Choroid plexus epithelial cell (primary cell): ENCODE data around the gene PLXNA2.

Source experiments
- DNase-seq: peaks from one replicate; pipeline ENCODE4 v3.0.0-alpha.2; 2010; ENCODE audit warnings: low read depth
- H3K4me3 ChIP-seq: 2 replicates; pipeline ENCODE4 v1.5.1; 2011; ENCODE audit warnings: low read depth, mild to moderate bottlenecking, control low read depth, low read length, moderate library complexity
- TF ChIP-seq, protein P1 (sequence below): conservative IDR thresholded peaks from 2 replicates; pipeline ENCODE4 v1.5.1; 2011; ENCODE audit warnings: low read depth, mild to moderate bottlenecking, control low read depth, inconsistent platforms, low read length, moderate library complexity

PLXNA2 gene

GRCh38 chr1:208250613-208251012 is 6.4 kb upstream of the PLXNA2 start:
- H3K4me3 ChIP-seq = no peak overlapping the region
- TF ChIP-seq, protein P1, sequence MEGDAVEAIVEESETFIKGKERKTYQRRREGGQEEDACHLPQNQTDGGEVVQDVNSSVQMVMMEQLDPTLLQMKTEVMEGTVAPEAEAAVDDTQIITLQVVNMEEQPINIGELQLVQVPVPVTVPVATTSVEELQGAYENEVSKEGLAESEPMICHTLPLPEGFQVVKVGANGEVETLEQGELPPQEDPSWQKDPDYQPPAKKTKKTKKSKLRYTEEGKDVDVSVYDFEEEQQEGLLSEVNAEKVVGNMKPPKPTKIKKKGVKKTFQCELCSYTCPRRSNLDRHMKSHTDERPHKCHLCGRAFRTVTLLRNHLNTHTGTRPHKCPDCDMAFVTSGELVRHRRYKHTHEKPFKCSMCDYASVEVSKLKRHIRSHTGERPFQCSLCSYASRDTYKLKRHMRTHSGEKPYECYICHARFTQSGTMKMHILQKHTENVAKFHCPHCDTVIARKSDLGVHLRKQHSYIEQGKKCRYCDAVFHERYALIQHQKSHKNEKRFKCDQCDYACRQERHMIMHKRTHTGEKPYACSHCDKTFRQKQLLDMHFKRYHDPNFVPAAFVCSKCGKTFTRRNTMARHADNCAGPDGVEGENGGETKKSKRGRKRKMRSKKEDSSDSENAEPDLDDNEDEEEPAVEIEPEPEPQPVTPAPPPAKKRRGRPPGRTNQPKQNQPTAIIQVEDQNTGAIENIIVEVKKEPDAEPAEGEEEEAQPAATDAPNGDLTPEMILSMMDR = no peak
- DNase-seq = no peak

DNA sequence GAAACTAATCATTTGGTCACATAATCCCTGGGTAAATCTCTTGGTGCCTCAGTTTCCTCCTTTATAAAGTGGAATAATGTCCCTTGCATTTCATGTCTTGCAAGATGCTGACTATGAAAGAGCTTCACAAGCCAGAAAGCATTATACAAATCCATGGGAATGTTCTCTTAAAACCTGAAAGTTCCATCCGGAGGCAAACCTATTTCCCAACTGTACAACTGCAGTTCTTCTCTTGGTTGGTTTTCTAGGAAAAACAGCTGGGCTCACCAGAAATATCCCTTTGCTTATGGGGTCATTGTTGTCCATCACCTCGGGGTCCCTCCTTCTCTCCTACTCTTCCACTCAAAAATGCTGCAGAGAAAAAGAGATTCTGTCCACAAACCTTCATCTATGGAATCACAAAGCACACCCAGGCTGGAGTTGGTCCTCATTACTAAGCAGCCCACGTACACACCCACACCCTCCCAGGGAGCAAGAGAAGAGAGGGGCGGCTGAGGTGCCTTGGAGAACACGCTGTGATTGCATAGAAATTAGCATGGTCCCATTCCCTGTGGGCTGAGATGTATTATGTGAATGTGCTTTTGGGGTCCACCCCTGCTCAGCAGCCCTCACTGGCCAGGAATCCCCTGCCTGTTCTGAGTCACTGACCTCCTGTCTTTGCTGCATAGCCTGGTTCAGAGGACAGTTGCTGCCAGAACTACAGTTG is 5.0 kb upstream of the PLXNA2 start:
- DNase-seq = no peak
- no peak overlapping the region for H3K4me3 ChIP-seq
- TF ChIP-seq, protein P1 = no peak

DNA sequence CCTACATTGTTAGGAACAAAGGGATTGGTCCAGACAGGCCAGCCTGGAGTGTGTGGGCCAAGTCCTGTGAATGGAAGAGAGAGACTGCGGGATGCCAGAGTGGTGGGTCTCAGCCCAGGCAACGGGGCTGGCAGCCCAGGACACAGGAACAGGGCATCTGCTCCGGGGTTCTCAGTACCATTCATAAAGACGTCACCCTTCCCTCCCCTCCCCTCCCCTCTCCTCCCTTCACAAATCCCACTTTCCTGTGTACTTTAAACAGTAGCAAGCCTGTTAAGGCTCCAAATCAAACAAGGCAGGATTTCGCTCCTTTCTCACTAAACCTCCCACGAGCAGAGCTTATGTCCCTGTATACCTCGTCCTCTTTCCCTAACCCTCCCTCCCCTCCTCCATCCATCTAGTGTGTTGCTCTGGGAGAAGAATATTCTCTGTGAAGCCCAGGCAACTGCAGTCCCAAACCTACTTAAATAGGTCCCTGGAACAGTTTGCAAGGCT is 4.2 kb upstream of the PLXNA2 start:
- no peak overlapping the region for H3K4me3 ChIP-seq
- TF ChIP-seq, protein P1 = no peak
- no peak for DNase-seq

- DNase-seq = no peak
- H3K4me3 ChIP-seq = no peak overlapping the region
- TF ChIP-seq, protein P1 = no peak
Observed at GRCh38 chr1:208247696-208248095, 3.5 kb upstream of the PLXNA2 start.

DNA sequence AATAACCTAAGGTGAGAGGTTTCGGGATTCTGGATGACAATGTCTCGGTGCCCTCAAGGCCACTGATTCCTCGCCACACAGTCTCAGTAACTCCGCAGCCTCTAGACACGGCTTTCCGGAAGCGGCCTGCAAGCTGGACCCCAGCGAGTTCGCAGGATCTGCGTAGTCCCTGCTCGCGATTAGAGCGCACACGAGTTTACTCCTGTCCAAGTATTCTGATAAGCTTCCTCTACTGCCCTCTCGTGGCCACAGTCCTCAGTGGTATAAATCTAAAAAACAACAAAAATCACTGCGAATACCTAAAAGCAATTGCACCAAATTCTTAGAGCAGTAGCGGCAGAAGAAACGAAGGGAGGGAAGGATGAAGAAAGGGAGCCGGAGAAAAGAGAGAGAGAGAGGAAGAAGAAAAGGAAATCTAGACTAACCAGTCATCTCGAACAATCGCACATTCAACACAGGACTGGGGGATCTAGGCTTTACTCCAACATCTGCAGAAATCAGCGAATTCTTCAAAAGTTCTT is 1.1 kb upstream of the PLXNA2 start:
- TF ChIP-seq, protein P1 = peak; percentile 83
- peak overlapping the region; percentile 87 for H3K4me3 ChIP-seq
- peak; percentile 97 for DNase-seq

DNA sequence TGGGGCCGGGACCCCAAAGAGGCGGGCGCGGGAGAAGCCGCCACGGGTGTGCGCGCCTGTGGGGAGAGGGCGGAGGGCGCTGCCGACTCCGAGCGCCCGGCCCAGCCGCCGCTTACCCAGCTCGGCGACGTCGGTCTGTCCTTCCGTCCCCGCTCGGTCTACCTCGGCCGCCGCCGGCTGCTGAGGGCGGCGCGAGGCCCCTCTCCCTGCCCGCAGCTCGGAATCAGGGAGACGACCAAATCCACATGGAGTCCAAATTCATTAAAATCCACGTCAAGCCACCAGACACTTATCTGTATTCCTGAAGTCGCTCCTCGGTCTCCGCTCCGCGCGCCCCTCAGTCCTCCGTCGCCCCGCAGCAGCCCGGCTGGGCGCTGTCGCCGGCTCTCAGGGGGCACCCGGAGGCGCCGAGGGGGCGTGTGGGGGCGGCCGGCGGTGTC is 637 bp downstream of the PLXNA2 start:
- no peak for DNase-seq
- TF ChIP-seq, protein P1 = no peak
- peak overlapping the region; percentile 87 for H3K4me3 ChIP-seq
